SIG-M5 (cell line): ENCODE data around the gene POLE4.

Experiments used
- DNase-seq: peaks from one replicate; lab custom pipeline; 2025; lab: John Stamatoyannopoulos, UW

POLE4 gene

DNA sequence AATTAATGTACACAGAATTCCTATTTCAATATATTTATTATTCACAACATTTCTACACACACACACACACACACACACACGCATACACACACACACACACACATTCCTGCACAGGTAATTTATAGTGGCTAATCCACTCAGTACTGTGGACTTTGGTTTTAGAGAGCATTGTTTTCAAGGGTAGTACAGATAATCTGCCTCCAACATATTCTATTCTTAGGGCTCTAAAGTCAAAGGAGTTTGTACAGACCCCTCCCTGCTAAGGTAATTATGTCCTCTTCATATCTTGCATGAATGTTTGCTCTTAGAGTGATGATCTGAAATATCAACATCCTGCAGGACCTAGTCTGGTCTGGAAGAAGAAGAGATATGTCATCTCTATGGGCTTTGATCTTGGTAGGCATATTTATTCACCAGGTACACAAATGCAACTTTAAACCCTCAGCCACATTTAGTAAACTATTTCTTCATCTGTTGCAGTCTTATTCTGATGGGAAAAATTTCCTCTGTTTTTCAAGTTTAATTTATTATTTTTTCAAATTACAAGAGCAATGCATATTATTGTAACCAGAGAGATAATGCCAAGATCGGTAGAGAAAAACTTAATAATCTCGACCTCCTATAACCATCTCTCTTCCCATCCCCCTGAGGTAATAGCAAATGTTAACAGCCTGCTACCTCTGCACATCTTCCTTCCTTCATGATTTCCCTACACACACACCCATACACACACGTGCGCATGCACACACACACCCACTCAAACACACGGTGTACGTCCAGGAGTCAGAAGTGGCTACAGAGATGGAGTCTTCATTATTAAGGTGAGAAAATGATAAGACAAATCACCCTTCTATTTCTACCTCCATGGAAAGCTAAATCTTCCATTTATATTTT is 18.3 kb upstream of the POLE4 start:
- DNase-seq, result no peak

DNA sequence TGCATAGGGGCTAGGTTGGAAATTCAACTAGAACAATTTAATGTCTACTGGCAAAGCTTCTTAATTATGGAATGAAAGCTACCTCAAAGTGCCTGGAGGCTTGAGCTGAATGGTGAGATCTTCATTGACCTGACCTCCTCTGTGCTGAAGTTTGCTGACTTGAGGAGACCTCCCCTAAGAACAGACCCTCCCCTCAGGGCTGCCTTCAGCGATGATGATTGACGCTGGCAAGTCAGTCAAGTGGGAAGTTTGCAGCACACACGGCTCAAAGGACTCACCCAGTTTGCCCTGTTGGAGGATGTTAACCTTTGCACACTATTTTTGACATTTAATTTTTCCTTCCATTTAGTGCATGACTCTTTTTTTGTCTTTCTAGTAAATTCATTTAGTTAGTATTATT is 17.2 kb upstream of the POLE4 start:
- no peak for DNase-seq

DNA sequence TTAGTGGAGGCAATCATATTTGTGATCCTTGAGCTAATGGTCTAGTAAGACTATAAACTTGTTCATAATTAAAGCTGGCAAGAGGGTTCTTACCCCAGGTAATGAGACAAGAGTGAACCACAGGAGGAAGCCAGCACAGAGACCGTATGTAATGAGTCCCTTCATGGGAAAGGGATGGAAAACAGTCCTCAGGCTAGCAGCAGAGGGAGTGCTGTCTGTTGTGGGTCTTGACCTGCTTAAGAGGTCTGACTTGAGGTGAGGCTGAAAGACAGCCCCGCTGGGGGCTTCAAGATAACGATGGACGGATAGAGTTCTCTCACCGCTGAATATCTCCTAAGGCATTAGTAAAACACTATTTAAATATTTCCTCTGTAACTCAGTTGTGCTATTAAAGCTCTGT is 16.2 kb upstream of the POLE4 start:
- DNase-seq, result no peak

DNA sequence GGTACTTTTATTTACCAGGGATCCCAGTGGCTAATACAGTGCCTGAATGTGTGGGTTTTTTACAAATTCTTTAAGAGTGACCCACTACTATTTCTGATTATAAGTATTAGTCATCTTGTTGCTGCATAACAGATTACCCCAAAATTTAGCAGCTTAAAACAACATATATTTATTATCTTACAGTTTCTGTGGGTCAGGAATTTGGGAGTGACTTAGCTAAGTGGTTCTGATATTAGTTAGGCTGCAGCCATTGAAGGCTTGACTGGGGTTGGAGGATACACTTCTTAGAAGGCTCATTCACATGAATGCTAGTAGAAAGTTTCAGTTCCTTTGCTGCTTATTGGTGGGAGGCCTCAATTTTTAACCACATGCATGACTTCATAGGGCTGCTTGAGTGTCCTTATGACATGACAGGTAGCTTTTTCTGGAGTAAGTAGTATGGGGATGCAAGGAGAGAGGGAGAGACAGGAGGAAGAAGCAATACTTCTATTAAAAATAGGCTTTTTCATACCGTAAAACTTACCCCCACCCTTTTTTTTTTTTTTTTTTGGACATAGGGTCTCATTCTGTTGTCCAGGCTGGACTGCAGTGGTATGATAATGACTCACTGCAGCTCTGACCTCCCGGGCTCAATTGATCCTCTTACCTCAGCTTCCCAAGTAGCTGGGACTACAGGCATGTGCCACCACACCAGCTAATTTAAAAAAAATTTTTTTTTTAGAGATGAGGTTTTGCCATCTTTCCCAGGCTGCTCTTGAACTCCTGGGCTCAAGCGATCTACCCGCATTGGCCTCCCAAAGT is 13.3 kb upstream of the POLE4 start:
- peak; percentile 32 for DNase-seq

DNA sequence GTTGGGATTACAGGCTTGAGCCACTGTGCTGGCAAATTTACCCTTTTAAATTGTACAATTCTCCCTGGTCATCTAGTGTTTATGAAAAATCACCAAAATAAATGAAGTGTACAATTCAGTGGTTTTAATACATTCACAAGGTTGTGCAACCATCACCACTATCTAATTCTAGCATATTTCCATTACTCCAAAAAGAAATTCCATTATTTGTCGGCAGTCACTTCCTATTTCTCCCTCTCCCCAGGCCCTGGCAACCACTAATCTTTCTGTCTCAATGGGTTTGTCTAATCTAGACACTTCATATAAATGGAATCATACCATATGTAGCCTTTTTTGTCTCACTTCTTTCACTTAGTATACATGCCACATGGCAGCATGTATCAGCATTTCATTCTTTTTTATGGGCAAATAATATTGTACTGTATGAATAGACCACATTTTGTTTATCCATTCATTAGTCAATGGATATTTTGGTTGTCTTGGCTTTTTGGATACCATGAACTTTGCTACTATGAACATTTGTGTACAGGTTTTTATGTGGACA is 12.6 kb upstream of the POLE4 start:
- DNase-seq, result no peak

DNA sequence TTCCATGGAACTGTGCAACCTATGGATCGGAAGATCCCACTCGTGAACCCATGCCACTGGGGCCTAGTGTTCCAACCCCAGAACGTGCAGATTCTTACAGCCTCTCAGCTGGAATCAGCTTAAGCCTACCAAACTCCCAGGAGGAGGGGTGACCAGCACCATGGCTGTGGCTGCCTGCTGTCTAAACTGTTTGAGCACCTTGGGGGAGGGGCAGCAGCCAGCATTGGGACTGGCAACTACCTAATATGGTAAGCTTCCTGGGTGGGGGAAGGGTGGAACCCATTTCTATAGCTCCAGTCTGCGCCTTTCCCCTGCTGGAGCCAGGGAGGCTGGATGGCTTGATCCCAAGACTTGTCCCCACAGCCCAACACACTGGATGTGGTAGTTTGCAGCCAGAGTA is 10.7 kb upstream of the POLE4 start:
- DNase-seq, result no peak

DNA sequence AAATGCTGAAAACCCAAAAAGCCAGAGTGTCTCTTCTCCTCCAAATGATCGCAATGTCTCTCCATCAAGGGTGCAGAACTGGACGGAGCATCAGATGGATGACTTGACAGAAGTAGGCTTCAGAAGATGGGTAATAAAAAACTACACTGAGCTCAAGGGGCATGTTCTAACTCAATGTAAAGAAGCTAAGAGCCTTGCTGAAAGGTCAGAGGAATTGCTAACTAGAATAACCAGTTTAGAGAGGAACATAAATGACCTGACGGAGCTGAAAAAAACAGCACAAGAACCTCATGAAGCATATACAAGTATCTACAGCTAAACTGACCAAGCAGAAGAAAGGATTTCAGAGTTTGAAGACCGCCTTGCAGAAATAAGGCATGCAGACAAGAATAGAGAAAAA is 9.7 kb upstream of the POLE4 start:
- no peak for DNase-seq

DNA sequence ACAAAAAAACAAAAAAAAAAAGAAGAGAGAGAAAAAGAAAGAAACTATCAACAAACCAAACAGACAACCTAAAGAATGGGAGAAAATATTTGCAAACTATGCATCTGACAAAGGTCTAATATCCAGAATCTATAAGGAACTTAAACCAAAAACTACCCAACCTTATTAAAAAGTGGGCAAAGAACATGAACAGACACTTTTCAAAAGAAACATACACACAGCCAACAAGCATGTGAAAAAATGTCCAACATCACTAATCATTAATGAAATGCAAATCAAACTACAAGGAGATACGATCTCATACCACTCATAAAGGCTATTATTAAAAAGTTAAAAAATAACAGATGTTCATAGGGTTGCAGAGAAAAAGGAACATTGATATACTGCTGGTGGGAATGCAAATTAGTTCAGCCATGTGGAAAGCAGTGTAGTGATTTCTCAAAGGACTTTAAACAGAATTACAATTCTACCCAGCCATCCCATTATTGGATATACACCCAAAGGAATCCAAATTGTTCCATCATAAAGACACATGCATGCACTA is 7.2 kb upstream of the POLE4 start:
- no peak for DNase-seq

DNA sequence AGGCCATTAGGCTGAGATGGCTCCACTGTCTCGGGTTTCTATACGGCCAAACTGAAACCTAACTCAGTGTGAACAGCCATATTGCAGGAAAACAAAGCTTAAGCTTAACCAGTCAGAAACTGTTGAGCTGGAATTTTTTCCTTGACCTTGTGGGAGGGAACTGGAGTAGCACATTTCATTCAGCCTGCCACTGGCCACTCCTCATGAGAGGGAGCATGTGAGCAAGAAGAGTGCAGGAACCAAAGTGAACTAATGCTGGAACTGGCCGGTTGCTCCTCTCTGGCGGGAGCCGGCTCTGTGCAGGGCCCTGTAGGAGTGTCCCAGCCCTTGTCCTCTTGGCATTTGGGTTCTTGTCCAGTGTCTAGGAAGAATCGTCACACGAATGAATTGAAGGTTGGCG is 5.9 kb upstream of the POLE4 start:
- DNase-seq, result no peak

DNA sequence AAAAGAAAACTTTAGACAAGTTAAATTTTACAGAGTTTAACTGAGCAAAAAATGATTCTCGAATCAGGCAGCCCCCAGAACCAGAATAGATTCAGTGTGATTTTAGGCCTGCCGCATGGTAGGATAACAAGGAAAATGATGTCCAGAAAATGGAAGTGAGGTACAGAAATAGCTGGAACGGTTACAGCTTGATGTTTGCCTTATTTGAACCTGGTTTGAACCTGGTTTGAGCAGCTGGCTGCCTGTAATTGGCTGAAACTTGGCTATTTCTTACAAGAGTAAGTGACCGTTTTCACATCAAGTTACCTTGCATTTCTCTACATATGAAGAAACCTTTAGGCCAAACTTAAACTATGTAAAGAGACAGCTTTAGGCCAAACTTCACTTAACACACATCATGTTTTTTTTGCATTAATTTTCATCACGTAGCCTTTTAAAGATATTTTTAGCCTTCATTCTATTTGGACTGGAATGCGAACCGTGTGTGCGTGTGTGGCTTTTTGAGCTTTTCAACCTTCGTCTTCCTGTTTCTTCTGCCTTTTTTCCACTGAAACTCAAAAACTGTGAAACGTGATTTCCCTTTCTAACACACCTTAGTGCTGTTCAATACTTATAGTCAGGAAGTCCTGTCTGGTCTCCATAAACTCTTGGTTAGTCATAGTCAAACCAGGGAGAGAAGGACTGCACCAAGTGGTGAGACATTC is 4.5 kb upstream of the POLE4 start:
- no peak for DNase-seq

DNA sequence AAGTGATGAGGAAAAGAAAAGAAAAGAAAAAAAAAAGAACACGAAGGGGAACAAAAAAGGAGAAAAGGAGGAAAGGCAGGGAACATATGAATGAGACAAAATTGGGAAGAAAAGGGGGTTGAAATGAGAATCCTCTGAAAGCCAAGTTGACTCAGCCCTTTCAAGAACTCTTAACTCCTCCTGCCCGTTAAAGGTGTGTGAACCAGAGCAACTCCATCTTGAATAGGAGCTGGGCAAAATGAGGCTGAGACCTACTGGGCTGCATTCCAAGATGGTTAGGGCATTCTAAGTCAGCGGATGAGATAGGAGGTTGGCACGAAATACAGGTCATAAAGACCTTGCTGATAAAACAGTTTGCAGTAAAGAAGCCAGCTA is 4.0 kb upstream of the POLE4 start:
- no peak for DNase-seq

DNA sequence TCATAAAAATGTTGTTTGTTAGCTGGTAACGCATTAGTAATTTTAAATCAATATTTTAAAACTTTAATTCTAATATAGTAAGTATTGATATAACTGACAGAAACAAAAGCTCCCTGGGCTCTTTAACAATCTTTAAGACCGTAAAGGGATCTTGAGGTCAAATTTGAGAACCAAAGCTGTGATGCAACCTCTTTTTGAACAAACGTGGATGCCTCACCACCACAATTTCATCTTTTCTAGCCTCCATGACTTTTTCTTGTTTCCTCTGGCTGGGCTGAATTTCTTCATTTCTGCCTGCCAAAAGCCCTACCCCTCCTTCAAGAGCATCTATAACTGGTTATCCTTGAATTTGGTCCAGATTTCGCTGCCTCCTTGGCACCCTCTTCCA is 563 bp upstream of the POLE4 start:
- DNase-seq, result peak; percentile 19

DNA sequence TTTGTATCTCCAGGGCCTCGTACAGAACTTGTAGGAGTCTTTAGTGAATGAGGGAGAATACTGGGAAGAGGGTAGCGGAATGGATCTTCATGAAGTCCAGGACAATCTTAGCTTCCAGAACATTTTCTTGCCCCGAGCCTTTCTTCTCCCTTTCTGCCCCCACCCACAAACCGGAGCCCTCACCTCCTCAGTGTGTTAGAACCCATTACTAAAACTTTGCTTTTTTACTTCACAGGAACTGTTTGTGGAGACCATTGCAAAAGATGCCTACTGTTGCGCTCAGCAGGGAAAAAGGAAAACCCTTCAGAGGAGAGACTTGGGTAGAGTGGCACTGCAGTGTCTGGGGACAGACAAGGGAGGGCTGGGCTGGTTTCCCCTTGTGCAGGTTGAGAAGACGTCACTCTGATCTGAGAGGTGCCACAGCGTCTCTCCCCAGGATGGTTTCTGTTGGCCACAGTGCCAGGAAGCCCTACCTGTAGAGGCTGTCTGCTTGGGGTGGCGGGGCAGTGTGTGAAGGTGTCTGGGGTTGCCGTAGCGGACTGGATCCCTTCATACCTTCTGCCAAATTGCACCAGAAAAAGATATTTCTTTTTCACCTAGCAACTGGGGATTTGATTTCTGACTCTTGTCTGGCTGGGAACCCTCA is 786 bp downstream of the POLE4 start:
- DNase-seq, result no peak

DNA sequence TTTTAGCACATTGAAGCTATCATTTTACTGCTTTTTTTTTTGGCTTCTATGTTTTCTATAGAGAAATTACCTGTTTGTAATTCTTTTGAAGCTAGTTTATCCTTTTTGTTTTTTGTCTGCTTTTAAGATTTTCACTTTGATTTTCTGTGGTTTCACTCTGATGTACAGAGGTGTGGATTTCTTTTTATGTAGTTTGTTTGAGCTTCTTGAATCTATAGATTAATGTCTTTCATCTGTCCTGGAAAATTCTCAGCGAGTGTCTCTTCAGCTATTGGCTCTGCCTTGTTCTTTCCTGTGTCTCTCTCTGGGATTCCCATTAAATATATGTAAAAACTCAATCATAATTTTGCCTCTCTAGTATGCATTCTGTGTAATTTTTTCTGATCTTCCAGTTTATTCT is 8.4 kb downstream of the POLE4 start:
- DNase-seq, result no peak

DNA sequence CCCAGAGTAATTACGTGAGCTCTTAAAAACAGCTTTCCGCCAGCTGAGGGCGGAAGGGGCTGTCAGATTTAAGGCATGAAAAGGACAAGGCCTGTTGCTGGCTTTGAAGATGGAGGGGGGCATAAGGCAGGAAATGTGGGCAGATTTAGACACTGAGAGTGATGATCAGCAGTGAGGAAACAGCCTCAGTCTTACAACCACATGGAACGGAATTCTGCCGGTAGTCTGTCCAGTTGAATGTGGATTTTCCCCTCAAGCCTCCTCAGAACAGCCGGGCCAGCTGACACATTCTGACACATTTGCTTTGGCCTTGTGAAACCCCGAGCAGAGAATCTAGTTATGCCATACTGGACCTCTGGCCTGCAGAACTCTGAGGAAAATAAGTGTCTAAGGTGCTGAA is 16.6 kb downstream of the POLE4 start:
- DNase-seq, result no peak

DNA sequence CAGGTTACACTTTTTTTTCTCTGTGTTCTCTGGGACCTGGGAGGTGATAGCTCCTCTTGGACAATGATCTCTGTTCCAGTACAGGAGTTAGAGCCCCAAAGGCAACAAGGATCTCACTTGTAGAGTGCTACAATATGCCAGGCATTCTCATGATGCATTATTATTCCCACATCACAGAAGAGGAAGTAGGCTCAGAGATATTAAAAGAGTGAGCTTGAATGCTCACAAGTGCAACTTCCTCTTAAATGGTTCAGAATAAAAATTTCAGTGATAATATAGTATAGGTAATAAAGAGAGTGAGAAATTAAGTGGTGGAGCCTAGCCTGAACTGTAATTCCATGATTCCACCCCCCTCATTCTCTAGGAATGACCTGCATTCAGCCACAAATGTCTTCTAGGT is 21.4 kb downstream of the POLE4 start:
- DNase-seq, result peak; percentile 28

DNA sequence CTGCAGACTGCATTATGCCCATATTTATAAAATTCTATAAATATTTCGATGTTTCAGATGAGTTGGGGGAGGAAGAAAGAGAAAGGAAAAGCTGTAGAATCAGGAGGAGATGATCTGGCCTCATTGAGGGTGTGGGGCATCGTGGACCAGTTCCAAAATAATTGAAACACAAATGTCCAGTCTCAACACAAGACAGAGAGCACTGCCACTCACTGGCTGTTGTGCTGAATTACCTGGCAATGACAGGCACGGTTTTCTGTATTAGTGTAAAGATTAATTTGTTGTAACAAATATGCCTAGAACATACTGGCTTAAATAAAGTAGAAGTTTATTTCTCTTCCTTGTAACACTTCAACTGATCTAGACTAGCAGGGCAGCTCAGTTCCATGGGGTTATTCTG is 24.1 kb downstream of the POLE4 start:
- DNase-seq, result no peak

DNA sequence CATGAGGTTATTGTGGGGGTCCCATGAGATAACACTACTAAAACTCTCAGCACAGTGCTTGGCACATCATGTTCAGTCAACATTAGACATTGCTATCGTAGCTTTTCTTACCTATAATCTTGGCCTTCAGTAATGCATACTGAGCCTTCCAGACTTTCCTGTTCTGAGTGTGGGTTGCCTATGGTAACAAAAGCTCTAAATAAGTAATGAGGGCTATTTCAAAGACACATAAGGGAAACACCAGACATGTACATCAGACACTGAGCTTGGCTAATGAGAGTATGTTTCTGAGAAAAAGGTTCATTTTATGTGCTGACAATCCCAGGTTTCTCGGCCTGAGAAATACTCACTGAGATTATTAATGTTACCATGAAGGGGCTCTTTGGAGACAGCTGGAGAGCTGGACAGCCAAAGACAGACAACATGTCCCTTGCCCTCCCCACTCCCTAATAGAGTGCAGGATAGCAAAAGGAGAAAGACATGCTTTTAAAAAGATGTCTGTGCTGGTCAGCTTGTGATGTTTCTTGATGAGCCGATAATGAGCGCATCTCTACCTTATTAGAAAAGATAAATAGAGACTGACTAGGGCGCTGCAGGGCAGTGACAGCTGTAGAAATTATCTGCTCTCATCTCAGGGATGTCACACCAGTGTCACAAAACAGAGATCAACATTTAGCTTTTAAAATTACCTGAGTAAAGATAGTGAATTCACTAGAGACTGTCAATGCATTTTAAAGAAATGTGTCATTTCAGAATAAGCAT is 25.4 kb downstream of the POLE4 start:
- no peak for DNase-seq

DNA sequence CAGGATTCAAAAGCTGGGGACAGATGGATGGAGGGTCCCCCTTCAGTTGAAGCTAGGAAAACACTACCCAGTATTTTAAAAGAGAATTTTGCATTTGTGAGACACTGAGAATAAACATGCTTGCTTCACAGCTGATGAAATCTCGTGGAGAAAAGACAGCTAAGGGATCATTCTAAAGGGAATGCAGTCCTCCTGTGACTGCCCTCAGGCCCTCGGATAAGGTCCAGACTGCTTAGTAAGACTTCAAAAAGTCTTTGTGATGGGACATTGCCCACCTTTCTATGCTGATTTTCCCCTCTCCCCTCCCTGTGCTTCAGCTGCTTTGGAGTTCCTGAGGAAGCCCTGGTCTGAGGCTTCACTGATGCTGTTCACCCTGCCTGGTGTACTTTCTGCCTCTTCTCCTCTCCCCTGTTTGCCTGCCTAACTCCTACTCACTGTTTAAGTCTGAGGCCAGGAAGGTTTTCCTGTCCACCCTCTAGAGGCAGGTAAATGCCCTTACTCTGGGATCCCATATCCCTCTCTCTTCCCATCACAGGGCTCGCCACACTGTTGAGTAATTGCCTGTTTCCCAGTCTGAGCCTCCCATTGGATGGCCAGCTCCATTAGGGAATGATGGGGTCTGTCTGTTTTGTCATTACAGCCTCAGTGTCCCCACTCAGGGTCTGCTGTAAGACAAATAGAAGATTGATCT is 26.6 kb downstream of the POLE4 start:
- DNase-seq, result no peak

DNA sequence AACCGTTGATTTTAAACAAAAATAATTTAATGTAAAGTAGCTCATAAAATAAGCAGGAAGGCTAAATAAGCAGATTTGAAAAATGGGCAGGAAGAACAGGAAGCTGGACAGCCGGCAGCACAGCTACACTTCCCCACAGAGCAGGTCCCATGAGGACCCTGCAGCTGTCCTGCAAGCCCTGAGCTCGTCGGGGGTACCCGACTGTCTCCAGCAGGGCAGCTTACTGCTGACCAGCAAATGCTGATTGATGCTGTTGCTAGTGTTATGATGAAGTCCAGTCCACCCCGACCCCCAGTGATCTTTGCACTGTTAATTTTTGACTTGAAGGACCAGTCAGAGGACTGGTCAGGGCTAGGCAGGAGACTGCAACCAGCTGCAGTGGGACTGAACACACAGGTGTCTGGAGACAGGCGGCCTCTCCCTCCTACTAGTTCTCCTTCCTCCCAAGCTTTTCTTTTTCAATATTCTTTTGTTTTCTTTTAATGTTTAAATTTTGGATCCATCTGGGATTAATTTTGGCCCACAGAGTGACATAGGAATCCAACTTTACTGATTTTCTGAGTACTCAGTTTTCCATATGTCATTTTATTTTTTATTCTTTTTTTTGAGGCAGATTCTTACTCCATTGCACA is 27.7 kb downstream of the POLE4 start:
- DNase-seq, result no peak
